Astrocyte of the spinal cord (primary cell): ENCODE measurements around the gene NR3C2.

Experiments
- DNase-seq: peaks from one replicate; pipeline ENCODE4 v3.0.0; 2011; ENCODE audit warnings: low read depth, low spot score
- H3K4me3 ChIP-seq: 2 replicates; pipeline ENCODE4 v1.5.1; 2011; ENCODE audit warnings: low read depth, mild to moderate bottlenecking, low read length, moderate library complexity
- in situ Hi-C: cut with HindIII; loops from 2 replicates; pipeline ENCODE4 v1.10.0; 2017; ENCODE audit warnings: low sequenced_read_pairs
- TF ChIP-seq, protein P1 (sequence below): IDR thresholded peaks from 2 replicates; pipeline ENCODE4 v1.5.1; 2012; ENCODE audit warnings: low read depth, mild to moderate bottlenecking, low read length, inconsistent platforms

Gene NR3C2

DNA sequence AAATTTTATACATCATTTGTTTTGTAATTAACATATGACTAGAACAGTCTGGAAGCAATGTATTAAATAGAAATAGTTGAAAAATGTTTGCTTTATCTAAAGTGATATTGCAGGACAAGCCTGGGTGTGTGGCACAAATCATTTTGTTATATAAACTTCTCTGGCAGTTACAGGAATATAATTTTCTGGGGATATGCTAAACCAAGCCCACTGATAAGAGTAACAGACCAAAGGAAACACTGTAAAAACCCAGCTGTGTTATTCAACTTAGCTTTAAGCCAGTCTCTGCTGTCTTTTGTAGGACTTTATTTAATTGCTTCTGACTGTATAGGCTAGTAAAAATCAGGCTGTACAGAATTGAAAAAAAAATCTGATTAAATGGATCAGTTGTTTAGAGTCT, 156.2 kb downstream of the NR3C2 start:
- DNase-seq = no peak
- TF ChIP-seq, protein P1, sequence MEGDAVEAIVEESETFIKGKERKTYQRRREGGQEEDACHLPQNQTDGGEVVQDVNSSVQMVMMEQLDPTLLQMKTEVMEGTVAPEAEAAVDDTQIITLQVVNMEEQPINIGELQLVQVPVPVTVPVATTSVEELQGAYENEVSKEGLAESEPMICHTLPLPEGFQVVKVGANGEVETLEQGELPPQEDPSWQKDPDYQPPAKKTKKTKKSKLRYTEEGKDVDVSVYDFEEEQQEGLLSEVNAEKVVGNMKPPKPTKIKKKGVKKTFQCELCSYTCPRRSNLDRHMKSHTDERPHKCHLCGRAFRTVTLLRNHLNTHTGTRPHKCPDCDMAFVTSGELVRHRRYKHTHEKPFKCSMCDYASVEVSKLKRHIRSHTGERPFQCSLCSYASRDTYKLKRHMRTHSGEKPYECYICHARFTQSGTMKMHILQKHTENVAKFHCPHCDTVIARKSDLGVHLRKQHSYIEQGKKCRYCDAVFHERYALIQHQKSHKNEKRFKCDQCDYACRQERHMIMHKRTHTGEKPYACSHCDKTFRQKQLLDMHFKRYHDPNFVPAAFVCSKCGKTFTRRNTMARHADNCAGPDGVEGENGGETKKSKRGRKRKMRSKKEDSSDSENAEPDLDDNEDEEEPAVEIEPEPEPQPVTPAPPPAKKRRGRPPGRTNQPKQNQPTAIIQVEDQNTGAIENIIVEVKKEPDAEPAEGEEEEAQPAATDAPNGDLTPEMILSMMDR = no peak
- no peak overlapping the region for H3K4me3 ChIP-seq
- in situ Hi-C loops = no loop called here

DNA sequence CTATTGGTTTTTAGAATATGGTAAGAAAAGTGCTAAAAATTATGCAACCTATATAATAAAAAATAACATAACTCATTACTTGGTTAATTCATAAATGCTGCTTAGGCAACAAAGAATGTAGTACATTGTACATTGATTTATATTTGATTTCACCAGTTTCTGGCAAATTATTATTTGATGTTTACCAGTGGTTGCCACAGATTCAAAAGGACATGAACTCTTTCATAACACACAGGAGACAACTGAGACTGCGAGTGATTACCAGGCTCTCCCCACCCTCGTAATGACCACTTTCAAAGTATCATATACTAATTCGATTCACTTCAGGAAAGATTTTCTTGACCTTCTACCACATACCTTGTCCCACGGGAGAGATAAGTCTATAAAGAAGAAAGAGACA, 158.5 kb downstream of the NR3C2 start:
- H3K4me3 ChIP-seq = no peak overlapping the region
- TF ChIP-seq, protein P1 = no peak
- no peak for DNase-seq
- in situ Hi-C loops = no loop called here

DNA sequence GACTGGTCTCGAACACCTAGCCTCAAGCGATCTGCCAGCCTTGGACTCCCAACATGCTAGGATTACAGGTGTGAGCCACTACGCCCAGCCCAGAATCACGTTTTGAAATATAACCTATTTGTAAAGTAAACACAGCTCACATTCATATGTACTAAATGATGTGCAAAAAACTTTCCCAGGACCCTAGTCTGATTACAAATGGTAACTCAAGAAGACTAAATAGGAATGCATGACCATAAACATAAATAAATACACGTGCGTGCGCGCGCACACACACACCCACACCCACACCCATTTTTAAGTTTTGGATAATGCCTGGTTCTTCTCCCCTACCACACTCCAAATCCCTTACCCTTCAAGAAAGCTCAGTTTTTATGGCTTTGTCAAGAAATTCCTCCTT, 163.9 kb downstream of the NR3C2 start:
- H3K4me3 ChIP-seq = no peak overlapping the region
- no peak for DNase-seq
- TF ChIP-seq, protein P1 = no peak
- in situ Hi-C loops = no loop called here

DNA sequence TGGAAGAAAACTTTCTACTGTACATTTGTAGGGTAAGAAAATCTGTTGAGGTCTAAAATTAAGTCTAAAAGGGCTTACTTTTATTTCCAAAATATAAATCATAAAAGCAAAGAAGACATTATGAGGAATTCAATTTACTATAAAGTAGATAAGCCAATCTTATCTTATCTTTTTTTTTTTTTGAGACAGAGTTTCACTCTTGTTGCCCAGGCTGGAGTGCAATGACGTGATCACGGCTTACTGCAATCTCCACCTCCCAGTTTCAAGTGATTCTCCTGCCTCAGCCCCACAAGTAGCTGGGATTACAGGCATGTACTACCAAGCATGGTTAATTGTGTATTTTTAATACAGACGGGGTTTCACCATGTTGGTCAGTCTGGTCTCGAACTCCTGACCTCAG, 166.9 kb downstream of the NR3C2 start:
- in situ Hi-C loops = no loop called here
- no peak for DNase-seq
- no peak overlapping the region for H3K4me3 ChIP-seq
- TF ChIP-seq, protein P1 = no peak

DNA sequence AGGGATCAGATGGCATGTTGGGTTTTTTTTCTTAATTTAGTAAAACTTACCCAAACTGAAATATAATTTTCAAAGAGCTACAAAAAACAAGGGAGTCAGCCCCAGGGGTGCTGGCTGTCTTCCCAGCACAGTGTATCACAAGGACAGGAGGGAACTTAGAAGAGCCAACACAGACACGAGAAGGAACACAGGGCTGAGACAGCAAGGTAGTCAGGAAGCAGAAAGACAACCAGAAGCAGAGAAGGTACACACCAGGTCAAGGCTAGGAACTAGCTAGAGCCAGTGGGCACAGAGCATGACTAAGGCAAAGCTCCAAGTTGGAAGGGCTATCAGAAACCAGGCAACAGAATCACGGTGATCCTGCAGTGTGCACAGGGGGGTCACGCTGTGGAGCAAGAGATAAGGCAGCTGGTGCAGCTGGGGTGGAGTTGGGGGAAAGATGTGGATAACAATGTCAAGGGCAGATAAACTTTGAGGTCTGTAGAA, 168.7 kb downstream of the NR3C2 start:
- H3K4me3 ChIP-seq = no peak overlapping the region
- in situ Hi-C loops = no loop called here
- TF ChIP-seq, protein P1 = no peak
- DNase-seq = no peak

DNA sequence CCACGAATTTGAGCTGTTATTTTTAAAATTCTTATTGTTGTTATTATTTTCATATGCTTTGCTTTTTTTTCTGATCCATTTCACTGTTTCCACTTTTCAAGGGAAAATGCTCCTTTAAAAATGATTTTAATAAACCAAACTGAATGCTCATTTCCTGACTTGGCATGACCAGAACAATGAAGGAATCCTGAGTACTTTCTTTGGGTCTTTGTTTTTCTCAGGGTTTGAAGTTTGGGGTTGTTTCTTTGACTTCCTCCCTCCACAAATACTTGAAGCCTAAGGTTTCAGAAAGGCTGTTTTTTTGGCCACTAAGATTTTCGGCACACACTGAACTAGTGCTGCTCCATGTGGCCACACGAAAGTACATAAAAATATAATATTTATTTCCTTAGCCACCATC, 171.0 kb downstream of the NR3C2 start:
- DNase-seq = no peak
- TF ChIP-seq, protein P1 = no peak
- H3K4me3 ChIP-seq = no peak overlapping the region
- in situ Hi-C loops = no loop called here

DNA sequence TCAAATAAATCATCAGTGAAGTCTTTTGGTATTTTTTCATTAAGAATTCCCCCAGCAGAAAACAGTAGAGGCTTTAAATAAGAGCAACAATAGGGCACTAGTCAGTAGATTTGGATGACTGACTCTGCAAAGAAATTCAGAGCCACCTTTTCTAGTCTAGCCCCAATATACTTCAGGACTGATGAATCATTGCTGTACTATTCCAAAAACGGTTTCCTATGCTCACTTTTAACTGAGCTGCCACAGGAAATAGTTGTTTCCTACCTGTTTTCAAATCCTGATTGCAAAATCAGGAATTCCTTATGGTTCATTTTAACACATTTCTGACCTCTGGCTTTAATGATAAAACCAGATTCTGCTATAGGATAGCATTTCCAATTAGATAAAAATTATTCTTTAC, 171.6 kb downstream of the NR3C2 start:
- in situ Hi-C loops = no loop called here
- no peak overlapping the region for H3K4me3 ChIP-seq
- TF ChIP-seq, protein P1 = no peak
- no peak for DNase-seq
